Measurements from ENCODE around the gene STRA8. TPM values are rescaled to one million over a fixed set of nuclear protein-coding genes. Genes with fewer than 3 reads are reported as not detected.

Gene STRA8
- total and polyA plus RNA-seq, 2 of the 13 experiments (the other 11 are each of a cell fraction or from before 2014, with no cell fraction given), result not detected

DNA sequence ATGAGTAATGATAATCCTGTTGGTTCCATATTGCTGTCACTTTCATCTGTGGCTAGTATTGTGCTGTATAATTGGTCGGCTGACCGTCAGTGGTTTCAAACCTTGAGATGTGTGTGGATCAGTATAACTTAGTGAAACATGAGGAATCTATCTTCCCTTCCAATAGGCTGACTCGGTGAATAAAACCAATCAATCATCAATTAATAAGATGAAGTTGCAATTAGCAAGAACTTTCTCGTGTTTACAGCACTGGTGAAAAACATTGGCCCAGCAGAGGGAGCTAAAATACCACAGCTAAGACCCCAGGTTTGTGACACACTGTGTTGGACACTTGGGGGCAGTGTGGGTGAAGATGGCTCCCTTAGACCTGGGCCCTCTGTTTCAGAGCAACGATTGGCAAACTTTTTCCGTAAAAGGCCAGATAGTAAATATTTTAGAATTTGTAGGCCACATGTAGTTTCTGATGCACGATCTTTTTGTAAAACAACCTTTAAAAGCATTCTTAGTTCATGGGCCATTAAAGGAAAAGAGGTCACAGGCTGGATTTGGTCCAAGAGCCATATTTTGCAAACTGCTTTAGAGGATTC lies 47.8 kb downstream of the STRA8 start (continued):
- TF ChIP-seq HMGXB3 (CRISPR knock-in tag; IDR thresholded peaks at IDR 0.05; ENCODE audit: borderline replicate concordance) (peak; percentile 62; the same call in 1 of the 2 replicates), MBNL3 (CRISPR knock-in tag; conservative IDR thresholded peaks at IDR 0.05) (no peak), MED8 (CRISPR knock-in tag; IDR thresholded peaks at IDR 0.05; ENCODE audit: insufficient replicate concordance) (no peak), MIER2 (CRISPR knock-in tag; IDR thresholded peaks at IDR 0.05) (peak; percentile 91), MTA3 (CRISPR knock-in tag; IDR thresholded peaks at IDR 0.05) (no peak), ZNF777 (CRISPR knock-in tag; IDR thresholded peaks at IDR 0.05) (no peak), SOX6 (IDR thresholded peaks at IDR 0.05) (no peak), SOX6 (CRISPR knock-in tag; IDR thresholded peaks at IDR 0.05) (no peak), ERF (CRISPR knock-in tag; IDR thresholded peaks at IDR 0.05) (peak; percentile 52; the same call in 1 of the 2 replicates), IRF2 (CRISPR knock-in tag; IDR thresholded peaks at IDR 0.05) (peak; percentile 67; the same call in 1 of the 2 replicates), PHF20 (CRISPR knock-in tag; IDR thresholded peaks at IDR 0.05) (no peak), ZNF343 (CRISPR knock-in tag; IDR thresholded peaks at IDR 0.05) (0 out of 2 replicates have a peak, but pooled peaks have one; percentile 58), CHCHD3 (CRISPR knock-in tag; IDR thresholded peaks at IDR 0.05) (no peak), RBM22 (optimal IDR thresholded peaks at IDR 0.05; ENCODE audit: low read length) (no peak)
- TF ChIP-seq, protein P1, sequence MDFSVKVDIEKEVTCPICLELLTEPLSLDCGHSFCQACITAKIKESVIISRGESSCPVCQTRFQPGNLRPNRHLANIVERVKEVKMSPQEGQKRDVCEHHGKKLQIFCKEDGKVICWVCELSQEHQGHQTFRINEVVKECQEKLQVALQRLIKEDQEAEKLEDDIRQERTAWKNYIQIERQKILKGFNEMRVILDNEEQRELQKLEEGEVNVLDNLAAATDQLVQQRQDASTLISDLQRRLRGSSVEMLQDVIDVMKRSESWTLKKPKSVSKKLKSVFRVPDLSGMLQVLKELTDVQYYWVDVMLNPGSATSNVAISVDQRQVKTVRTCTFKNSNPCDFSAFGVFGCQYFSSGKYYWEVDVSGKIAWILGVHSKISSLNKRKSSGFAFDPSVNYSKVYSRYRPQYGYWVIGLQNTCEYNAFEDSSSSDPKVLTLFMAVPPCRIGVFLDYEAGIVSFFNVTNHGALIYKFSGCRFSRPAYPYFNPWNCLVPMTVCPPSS (IDR thresholded peaks at IDR 0.05), result no peak
- TF ChIP-seq, protein P2, sequence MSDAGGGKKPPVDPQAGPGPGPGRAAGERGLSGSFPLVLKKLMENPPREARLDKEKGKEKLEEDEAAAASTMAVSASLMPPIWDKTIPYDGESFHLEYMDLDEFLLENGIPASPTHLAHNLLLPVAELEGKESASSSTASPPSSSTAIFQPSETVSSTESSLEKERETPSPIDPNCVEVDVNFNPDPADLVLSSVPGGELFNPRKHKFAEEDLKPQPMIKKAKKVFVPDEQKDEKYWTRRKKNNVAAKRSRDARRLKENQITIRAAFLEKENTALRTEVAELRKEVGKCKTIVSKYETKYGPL (CRISPR knock-in tag; IDR thresholded peaks at IDR 0.05), result no peak
- TF ChIP-seq, protein P3, sequence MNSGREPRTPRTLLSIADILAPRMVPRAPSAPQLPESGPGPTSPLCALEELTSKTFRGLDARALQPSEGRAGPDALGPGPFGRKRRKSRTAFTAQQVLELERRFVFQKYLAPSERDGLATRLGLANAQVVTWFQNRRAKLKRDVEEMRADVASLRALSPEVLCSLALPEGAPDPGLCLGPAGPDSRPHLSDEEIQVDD (CRISPR knock-in tag; IDR thresholded peaks at IDR 0.05; ENCODE audit: borderline replicate concordance), result no peak
- TF ChIP-seq, protein P4, sequence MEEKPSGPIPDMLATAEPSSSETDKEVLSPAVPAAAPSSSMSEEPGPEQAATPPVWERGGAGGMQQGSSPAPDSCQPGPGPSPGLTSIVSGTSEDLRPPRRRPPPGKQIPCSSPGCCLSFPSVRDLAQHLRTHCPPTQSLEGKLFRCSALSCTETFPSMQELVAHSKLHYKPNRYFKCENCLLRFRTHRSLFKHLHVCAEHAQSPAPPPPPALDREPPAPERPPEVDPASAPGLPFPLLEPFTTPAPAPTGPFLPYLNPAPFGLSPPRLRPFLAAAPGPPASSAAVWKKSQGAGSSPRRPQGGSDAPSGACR (CRISPR knock-in tag; IDR thresholded peaks at IDR 0.05), result no peak
- TF ChIP-seq, protein P5, sequence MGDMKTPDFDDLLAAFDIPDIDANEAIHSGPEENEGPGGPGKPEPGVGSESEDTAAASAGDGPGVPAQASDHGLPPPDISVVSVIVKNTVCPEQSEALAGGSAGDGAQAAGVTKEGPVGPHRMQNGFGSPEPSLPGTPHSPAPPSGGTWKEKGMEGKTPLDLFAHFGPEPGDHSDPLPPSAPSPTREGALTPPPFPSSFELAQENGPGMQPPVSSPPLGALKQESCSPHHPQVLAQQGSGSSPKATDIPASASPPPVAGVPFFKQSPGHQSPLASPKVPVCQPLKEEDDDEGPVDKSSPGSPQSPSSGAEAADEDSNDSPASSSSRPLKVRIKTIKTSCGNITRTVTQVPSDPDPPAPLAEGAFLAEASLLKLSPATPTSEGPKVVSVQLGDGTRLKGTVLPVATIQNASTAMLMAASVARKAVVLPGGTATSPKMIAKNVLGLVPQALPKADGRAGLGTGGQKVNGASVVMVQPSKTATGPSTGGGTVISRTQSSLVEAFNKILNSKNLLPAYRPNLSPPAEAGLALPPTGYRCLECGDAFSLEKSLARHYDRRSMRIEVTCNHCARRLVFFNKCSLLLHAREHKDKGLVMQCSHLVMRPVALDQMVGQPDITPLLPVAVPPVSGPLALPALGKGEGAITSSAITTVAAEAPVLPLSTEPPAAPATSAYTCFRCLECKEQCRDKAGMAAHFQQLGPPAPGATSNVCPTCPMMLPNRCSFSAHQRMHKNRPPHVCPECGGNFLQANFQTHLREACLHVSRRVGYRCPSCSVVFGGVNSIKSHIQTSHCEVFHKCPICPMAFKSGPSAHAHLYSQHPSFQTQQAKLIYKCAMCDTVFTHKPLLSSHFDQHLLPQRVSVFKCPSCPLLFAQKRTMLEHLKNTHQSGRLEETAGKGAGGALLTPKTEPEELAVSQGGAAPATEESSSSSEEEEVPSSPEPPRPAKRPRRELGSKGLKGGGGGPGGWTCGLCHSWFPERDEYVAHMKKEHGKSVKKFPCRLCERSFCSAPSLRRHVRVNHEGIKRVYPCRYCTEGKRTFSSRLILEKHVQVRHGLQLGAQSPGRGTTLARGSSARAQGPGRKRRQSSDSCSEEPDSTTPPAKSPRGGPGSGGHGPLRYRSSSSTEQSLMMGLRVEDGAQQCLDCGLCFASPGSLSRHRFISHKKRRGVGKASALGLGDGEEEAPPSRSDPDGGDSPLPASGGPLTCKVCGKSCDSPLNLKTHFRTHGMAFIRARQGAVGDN (CRISPR knock-in tag; IDR thresholded peaks at IDR 0.05), result no peak
